Measurements from ENCODE around the gene SNTB2.
"Not testable (repeated sequence)": the region's sequence is repeated elsewhere in the genome, so short reads cannot be mapped to it uniquely, and the experiment has no call there.

Gene SNTB2

DNA sequence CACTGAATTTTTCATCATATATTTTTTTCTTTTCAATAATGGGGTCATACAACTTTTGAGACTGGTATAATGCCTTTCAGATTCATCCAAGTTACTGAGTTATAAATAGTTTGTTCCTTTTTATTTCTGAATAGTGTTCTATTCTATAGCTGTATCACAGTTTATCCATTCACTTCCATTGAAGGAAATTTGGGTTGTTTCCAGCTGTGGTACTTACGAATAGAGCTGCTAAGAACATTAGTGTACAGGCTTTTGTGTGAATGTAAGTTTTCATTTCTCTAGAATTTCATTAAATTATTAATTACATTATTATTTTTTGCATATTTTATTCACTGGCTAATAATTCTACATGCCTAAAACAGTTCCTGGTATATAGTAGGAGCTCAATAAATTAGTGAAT, 52.9 kb downstream of the SNTB2 start:
- DNase-seq, result no peak

DNA sequence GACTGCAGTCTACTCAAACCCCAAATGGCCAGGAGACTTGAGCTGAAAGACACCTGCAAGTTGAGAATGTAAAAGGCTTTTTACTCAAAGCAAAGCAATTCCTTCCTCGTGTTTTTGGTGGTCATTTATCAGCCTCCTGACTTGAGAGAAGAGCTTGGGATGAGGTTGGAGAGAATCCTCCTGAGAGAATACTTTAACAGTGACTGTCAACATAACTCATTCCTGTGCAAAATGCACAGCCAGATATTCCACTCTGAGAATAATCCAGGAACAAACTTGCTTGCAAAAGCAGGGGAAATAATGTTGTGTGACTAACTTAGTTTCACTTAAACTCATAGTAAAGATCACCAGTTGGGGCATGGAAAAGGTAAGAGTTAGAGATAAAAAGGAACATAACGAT, 53.4 kb downstream of the SNTB2 start:
- DNase-seq, result no peak

DNA sequence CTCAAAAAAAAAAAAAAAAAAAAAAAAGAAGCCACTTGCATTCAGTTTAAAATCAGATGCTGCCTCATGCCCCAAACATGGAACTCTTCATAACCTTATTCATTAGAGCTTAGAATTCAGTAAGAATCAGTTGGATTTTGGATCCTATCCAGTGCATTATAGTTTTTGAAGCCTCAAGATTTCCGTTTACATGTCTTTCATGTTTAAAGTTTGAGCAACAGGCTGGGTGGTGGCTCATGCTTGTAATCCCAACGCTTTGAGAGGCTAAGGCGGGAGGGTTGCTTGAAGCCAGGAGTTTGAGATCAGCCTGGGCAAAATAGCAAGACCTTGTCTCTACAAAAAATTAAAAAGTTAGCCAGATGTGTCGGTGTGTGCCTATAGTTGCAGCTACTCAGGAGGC, 55.0 kb downstream of the SNTB2 start:
- no peak for DNase-seq

DNA sequence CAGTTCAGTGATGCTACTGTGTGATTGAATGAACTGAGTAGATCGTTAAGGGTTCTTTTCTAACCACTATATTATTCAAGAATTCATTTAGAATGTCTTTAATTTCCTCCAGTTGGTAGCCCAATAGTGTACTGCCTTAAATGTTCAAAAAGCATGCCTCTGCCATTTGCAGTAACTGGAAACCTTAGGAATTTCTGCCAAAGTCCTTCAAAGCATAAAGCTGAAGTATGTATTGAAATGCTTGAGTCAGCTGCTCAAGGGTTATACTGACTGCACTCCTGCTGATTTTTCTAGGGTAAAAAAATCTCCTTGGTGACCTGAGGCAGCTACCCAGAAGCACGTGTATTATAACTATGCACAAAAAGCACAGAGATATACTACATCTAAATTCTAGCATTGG, 56.5 kb downstream of the SNTB2 start:
- DNase-seq, result no peak

DNA sequence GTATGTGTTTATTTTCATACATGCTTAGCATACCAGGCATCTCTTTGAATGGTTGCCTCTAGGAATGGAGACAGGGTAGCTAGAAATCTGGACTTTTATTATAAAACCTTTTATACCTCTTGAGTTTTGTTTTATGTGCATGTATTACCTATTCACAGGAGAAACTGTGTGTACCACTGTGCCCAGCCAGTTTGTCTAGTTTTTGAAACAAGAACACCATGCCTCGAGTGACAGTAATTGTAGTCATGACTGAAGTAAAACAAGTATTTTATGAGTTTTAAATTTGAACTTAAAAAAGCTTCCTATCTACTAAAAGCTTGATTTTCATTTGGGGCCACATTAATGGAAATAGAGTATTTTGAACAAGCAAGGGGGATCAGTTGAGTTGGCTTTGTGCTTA, 57.4 kb downstream of the SNTB2 start:
- no peak for DNase-seq

DNA sequence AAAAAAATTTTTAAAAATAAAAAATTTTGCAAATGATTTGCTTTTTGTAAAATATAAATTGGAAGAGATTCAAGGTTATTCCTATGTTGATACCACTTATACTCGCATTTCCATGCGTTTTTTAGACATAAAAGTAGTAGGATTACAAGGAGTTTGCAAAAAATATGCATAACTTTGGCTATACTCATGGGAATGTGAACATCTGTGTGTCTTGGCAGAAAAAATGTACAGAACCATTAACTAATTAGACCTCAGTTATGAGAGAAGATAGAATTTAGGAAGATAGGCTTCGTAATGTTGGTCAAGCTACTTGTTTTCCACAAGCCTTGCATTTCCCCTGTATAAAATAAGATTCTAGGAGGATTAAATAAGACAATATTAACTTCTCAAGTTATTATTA, 63.1 kb downstream of the SNTB2 start:
- DNase-seq, result no peak

DNA sequence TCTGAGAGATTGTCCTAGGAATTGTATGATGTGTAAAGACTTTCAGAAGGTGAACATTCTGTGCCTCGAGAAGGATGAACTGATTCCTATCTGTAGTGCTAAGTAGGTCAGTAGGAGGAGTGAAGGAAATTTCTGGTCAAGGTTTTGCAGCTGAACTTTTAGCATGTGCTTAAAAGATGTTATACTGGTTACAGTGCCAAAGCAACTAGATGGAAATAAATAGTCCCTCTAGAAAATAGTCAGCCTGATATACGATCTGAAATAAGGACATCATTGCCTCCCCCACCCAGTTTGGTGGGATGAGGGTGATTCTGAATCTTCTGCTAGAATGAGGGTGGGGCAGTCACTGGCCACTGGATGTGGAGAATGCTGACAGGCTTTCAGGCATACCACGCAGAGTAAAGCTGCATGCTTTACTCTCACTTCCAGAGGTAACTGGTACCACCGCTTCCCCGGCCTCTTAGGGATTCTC, 66.9 kb downstream of the SNTB2 start:
- no peak for DNase-seq

DNA sequence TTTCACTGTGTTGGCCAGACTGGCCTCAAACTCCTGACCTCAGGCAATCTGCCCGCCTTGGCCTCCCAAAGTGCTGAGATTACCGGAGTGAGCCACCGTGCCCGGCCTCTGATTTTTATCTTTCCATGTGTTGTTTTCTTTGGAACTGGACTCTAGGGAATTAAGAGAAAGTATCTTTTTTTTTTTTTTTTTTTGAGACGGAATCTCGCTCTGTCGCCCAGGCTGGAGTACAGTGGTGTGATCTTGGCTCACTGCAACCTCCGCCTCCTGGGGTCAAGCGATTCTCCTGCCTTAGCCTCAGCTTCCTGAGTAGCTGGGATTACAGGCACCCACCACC, 72.4 kb downstream of the SNTB2 start:
- not testable (repeated sequence) for DNase-seq

DNA sequence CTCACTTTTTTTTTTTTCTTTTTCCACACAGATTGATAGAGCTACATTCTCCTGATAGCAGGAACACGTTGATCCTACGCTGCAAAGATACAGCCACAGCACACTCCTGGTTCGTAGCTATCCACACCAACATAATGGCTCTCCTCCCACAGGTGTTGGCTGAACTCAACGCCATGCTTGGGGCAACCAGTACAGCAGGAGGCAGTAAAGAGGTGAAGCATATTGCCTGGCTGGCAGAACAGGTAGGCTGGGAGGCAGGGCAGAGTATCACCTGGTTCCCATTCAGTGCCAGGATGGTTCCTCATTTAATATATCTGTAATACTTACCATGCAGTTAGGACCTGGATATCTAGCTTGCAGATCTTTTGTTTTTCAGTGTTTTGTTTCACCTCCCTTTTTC, 73.1 kb downstream of the SNTB2 start:
- no peak for DNase-seq

DNA sequence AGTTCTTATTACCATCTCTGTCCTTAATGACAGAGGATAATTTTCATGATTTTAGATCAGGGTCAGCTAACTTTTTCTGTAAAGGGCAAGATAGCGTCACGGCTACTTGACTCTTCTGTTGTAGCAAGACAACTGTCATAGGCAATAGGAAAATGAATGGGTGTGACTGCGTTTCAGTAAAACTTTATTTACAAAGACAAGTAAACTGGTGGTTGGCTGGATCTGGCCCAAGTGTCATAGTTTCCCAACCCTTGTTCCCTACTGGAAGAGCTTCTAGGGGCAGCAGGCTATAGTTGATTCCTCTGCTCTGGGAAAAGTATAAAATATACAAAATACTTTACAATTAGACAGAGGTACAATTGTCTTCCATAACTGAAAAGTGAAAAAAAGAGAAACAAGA, 73.5 kb downstream of the SNTB2 start:
- no peak for DNase-seq

DNA sequence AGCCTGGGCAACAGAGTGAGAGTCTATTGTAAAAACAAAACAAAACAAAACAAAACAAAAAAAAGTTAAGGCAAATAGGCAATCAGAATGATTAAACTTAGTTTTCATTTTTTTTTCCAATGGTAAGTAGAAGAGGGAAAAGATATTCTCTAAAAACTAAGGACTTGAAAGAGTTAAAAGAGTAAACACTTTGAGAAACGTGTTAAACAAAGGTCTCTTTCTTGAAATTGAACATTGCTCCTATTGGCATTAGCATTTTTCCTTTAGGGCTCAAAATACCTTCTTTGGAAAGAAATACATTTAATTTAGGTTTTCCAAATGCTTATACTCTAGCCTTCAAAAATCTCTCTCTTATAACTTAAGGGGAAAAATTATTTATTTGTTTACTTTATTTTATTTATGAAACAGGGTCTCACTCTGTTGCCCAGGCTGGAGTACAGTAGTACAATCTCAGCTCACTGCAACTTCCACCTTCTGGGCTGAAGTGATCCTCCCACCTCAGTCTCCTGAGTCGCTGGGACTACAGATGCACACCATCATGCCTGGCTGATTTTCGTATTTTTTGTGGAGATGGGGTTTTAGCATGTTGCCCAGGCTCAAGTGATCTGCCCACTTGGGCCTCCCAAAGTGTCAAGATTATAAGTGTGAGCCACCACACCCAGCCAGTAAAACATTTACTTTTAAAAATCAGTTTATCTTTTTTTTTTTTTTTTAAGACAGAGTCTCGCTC, 79.5 kb downstream of the SNTB2 start:
- DNase-seq, result no peak

DNA sequence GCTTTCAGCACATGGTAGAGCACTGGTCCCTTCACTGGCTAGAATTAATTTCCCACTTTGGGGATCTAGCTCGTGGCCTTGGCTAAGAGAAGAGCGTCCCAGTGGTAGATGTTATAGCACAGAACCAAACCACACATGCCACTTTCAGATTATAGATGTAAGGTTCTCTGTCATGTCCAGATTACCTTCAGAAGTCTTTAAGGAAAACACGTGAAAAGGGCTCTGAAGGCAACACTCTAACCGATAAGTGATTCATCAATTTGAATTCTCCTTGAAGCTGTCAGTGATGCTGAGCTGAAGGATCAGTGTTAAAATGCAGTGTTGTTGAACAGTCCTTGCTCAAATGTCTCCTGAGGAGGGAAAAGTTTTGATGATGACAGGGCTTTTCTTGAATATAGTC, 80.7 kb downstream of the SNTB2 start:
- DNase-seq, result no peak

DNA sequence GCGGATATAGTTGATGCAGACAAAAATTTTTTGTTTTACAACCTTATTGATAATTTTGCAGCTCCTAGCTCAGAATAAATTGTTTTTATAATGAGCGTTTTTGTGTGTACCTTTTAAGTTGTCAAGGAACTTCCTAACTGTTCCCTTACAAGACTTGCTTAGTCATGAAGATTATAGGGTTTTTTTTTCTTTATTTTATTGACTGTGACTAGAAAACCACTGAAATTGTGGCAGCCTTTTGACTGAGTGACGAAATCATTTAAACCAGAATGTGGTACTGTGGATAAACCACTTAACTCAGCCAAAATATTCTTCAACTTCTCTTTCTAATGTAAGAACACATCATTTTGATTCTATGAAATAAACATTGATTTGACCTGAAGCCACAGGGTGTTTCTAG, 83.4 kb downstream of the SNTB2 start:
- DNase-seq, result no peak

DNA sequence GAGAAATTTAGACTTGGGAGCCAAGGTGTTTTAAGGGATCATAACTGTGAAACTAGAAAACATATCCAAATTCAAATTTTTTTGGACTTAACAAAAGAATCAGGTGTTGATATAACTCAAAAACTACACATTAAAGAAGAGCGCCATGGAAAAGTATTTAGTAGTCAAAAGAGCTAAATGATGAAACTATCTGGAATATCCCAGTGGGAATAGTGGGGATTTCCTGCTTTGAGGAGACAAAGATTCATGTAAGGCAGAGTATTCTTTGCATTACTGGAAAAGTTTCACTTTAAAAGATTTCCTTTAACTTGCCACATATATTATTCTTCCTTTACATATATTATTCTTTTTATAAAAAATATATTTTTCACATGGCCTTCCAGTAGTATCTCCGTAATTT, 83.9 kb downstream of the SNTB2 start:
- no peak for DNase-seq

DNA sequence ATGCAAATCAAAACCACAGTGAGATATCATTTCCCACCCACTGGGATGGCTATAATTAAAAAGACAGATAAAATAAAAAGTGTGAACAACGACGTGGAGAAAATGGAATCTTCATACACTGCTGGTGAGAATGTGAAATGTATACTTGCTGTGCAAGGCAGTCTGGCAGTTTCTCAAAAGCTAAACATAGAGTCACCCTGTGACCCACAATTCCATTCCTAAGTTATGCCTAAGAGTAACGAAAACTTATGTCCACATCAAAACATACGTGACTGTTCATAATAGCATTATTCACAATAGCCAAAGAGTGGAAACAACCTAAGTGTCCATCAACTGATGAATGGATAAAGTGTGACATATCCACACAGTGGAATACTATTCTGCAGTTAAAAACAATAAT, 86.0 kb downstream of the SNTB2 start:
- no peak for DNase-seq

DNA sequence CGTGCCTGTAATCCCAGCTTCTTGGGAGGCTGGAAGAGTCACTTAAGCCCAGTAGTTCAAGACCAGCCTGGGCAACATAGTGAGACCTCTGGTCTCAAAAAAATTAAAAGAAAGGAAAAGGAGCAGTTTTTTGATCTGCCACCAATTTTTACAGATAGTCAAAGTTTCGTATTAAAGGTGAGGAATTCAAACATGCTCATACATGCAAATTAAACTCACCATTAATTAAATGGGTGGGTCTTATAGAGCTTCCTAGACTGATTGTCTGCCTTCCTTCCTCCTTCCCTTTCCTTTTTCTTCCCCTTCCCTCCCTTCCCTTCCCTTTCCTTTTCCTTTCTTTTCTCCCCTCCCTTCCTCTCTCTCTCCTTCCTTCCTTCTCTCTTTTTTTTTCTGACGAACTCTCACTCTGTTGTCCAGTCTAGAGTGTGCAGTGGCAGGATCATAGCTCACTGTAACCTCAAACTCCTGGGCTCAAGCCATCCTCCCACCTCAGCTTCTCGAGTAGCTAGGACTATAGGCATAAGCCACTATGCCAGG, 87.8 kb downstream of the SNTB2 start:
- DNase-seq, result no peak

DNA sequence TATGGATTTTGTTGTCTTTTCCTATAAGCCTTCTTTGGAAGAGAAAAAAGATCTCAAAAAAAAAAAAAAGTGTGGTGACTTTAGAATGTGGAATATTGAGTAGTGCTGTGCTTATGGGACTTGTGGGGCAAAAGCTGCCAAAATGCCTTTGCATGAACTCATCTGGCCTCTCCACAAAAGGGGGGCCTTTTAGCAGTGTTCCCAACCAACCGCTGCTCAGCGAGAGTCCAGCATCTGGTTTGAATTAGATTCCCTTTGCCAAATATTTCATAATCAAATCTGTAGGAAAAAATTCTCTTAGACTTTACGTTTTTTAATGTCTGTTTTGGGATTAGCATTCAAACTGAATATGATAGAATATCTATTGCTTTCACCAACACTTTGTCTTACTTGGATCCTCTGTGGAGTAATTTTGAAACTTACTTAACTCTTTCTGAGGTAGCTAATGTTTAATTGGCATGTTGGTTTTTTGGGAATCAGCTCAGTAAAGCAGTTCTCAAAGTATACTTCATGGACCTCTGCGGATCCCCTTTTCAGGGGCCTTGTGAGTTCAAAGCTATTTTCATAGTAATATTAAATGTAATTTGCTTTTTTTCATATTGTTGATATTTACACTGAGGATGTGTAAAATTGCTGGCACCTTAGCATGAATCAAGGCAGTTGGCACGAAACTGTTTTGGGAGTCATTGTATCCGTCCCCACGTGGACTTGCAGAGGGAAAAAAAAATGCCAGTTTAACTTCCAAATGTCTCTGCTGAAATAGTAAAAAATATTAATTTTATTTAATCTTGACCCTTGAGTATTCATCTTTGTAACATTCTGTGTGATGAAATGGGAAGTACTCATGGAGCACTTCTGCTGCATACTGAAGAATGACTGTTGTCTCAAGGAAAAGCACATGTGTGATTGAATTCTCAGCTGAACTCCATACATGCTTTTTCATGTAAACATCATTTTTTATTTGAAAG, 89.5 kb downstream of the SNTB2 start:
- DNase-seq, result no peak

DNA sequence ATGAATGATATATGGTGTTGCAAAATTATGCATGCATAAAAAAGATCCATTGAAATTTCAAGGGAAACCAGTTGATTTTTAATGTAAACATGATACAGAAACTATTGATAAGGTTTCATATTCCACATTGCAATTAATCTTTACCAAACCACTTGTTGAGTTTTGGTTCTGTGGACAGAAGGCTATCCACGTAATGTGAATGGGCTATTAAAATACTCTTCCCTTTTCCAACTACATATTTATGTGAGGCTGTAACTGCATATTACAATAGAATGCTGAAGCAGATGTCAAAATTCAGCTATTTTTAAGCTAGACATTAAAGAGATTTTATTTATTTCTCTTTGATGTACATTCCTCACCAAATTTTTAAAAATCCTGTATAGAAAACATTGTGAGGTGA, 90.4 kb downstream of the SNTB2 start:
- DNase-seq, result no peak

DNA sequence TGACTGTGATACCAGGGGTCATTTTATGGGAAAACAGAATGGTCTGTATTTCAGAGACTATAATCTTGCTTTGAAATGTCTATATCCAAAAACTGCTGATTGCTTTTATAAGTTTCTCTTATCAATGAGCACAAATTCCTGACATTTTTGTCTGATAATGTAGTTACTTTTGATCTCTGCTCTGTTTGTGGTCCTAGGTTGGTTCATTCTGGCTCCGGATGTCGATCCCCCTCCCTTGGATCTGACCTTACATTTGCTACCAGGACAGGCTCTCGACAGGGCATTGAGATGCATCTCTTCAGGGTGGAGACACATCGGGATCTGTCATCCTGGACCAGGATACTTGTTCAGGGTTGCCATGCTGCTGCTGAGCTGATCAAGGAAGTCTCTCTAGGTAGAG, 96.9 kb downstream of the SNTB2 start:
- no peak for DNase-seq

DNA sequence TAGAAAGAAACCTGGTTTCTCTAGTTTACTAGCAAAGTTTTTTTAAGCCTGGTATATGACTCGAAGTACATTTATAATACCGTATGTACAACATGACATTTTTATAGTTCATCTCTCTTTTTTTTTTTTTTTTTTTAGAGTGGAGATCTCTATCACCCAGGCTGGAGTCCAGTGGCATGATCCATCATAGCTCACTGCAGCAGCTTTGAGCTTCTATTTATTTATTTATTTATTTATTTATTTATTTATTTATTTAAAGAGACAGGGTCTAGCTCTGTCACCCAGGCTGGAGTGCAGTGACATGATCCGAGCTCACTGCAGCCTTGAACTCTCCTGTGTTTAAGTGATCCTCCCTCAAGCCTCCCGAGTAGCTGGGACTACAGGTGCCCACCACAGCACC, 98.3 kb downstream of the SNTB2 start:
- no peak for DNase-seq

DNA sequence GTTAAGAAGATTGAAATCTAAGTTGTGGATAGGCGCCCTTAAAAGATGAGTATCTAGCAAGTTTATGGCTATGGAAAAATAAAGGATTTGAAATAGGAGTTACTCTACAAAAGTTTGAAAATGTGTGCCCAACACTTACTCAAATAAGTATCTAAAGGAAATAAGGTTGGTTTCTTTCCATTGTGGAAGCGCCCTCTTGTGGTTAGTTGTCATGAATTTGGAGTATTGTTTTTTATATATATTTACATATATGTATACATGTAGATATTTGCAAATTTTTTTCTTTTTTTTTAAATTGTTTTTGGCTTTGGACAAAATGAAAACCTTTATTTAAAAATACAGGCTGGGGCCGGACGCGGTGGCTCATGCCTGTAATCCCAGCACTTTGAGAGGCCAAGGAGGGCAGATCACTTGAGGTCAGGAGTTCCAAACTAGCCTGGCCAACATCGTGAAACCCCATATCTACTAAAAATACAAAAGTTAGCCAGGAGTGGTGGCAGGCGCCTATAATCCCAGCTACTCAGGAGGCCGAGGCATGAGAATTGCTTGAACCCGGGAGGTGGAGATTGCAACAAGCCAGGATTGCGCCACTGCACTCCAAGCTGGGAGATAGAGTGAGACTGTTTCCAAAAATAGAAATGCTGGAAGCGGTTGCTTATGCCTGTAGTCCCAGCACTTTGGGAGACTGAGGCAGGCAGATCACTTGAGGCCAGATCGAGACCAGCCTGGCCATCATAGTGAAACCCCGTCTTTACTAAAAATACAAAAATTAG, 100.2 kb downstream of the SNTB2 start:
- peak; percentile 53 for DNase-seq

DNA sequence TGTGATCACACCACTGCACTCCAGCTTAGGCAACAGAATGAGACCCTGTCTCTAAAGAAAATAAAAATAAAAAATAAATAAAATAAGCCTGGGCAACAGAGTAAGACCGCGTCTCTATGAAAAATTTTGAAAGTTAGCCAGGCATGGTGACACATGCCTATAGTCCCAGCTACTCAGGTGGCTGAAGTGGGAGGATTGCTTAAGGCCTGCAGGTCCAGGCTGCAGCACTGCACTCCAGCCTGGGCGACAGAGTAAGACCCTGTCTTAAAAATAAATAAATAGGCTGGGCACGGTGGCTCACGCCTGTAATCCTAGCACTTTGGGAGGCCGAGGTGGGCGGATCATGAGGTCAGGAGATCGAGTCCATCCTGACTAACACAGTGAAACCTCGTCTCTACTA, 104.7 kb downstream of the SNTB2 start:
- DNase-seq, result not testable (repeated sequence)

DNA sequence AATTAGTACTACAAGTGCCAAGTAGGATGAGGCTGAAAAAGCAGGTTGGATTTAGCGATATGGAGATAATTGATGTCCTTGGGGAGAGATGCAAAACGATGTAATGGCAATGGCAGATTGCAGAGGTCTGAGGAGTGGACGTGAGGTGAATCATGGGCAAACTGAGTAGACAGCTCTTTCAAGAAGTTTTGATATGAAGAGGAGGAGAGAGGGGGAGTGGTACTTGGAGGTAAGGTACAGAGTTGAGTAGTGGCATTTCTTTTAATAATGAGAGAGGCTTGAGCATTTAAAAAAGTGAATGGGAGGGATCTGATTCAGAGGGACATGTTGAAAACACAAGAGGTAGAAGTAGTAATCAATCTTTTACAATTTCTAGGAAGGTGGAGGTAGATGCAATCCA, 106.4 kb downstream of the SNTB2 start:
- DNase-seq, result no peak

Measured in CD4-positive, alpha-beta T cell treated with Interleukin-6 for 4 hours (primary cell).